CD14-positive monocyte (primary cell): ENCODE measurements around the gene PTPN14. TPM values are rescaled to one million over a fixed set of nuclear protein-coding genes. Genes with fewer than 3 reads are reported as not detected.
"Not testable (repeated sequence)": the region's sequence is repeated elsewhere in the genome, so short reads cannot be mapped to it uniquely, and the experiment has no call there.

Source experiments
- DNase-seq, 3 donors: peaks; one replicate each; pipeline ENCODE4 v3.0.0-alpha.2; 2011 to 2022
- H2AFZ ChIP-seq: 2 replicates; pipeline ENCODE4 v1.6.0; 2012; ENCODE audit warnings: mild to moderate bottlenecking, low read depth, low read length, inconsistent platforms; ENCODE audit not compliant: insufficient read depth, poor library complexity, severe bottlenecking
- H3K27ac ChIP-seq, 2 donors: 1 replicate in 1 of 2; 2 replicates in 1 of 2; pipeline ENCODE4 v1.5.1; 2012 to 2013; ENCODE audit warnings: low read length in 2 of 2, control low read depth in 1 of 2, inconsistent platforms in 1 of 2, low read depth in 1 of 2, mild to moderate bottlenecking in 1 of 2
- H3K27me3 ChIP-seq, 2 donors: one replicate each; pipeline versions ENCODE4 v1.6.0 to v1.6.1; 2011 to 2013; ENCODE audit warnings: low read length in 2 of 2; ENCODE audit not compliant: control insufficient read depth in 2 of 2, insufficient read depth in 2 of 2
- H3K36me3 ChIP-seq, 2 donors: replicated peaks in 1 of 2; 1 replicate in 1 of 2; 2 replicates in 1 of 2; pipeline versions ENCODE4 v1.5.1 to v1.6.1; 2012 to 2013; ENCODE audit warnings: low read length in 2 of 2, control low read depth in 1 of 2, inconsistent platforms in 1 of 2, mild to moderate bottlenecking in 1 of 2; ENCODE audit not compliant: insufficient read depth in 2 of 2, control insufficient read depth in 1 of 2
- H3K4me1 ChIP-seq, 2 donors: 1 replicate in 1 of 2; 2 replicates in 1 of 2; pipeline versions ENCODE4 v1.5.1 to v1.6.1; 2012 to 2013; ENCODE audit warnings: low read length in 2 of 2, control low read depth in 1 of 2, inconsistent platforms in 1 of 2, mild to moderate bottlenecking in 1 of 2, moderate library complexity in 1 of 2; ENCODE audit not compliant: insufficient read depth in 2 of 2, control insufficient read depth in 1 of 2
- H3K4me2 ChIP-seq: replicated peaks from 2 replicates; pipeline ENCODE3; 2012; ENCODE audit warnings: low read length, moderate library complexity, mild to moderate bottlenecking; ENCODE audit not compliant: poor library complexity, severe bottlenecking; ENCODE audit errors: extremely low read depth
- H3K4me3 ChIP-seq, 3 experiments: fragments of 200-600 bp in 1 of 3; sonication (generic) in 1 of 3; replicated peaks in 1 of 3; 1 replicate in 2 of 3; 2 replicates in 1 of 3; pipeline ENCODE4 v1.5.1; 2011 to 2013; ENCODE audit warnings: low read length in 3 of 3, mild to moderate bottlenecking in 3 of 3, control low read depth in 2 of 3, low read depth in 2 of 3, inconsistent platforms in 1 of 3, moderate library complexity in 1 of 3
- H3K79me2 ChIP-seq: 2 replicates; pipeline ENCODE4 v1.6.0; 2012; ENCODE audit warnings: mild to moderate bottlenecking, control low read depth, inconsistent platforms, low read length, moderate library complexity; ENCODE audit not compliant: insufficient read depth
- H3K9ac ChIP-seq: 2 replicates; pipeline ENCODE4 v1.6.0; 2017; ENCODE audit warnings: low read length, mild to moderate bottlenecking; ENCODE audit not compliant: insufficient read depth, poor library complexity, severe bottlenecking
- H3K9me3 ChIP-seq, 2 donors: replicated peaks in 1 of 2; 1 replicate in 1 of 2; 2 replicates in 1 of 2; pipeline versions ENCODE4 v1.5.1 to v1.6.1; 2012 to 2013; ENCODE audit warnings: low read length in 2 of 2, control low read depth in 1 of 2; ENCODE audit not compliant: control insufficient read depth in 1 of 2, insufficient read depth in 1 of 2
- H4K20me1 ChIP-seq: 2 replicates; pipeline ENCODE4 v1.6.0; 2012; ENCODE audit warnings: mild to moderate bottlenecking, low read length, control low read depth, moderate library complexity; ENCODE audit not compliant: insufficient read depth
- H3K27ac Mint-ChIP-seq, 7 donors: one replicate each; pipeline ENCODE4 v1.8.0; 2020; ENCODE audit warnings: mild to moderate bottlenecking in 7 of 7, mixed read lengths in 7 of 7, moderate library complexity in 6 of 7, inconsistent platforms in 2 of 7
- H3K27me3 Mint-ChIP-seq, 3 donors: one replicate each; pipeline ENCODE4 v1.8.0; 2021 to 2022; ENCODE audit warnings: low read depth in 3 of 3, mild to moderate bottlenecking in 3 of 3, mixed read lengths in 3 of 3, moderate library complexity in 3 of 3, inconsistent platforms in 1 of 3
- H3K36me3 Mint-ChIP-seq, 2 donors: one replicate each; pipeline ENCODE4 v1.8.0; 2020; ENCODE audit warnings: mixed read lengths in 2 of 2, inconsistent platforms in 1 of 2, mild to moderate bottlenecking in 1 of 2
- H3K4me1 Mint-ChIP-seq: one replicate; pipeline ENCODE4 v1.8.0; 2020; ENCODE audit warnings: mild to moderate bottlenecking, mixed read lengths
- H3K4me3 Mint-ChIP-seq, 2 donors: one replicate each; pipeline ENCODE4 v1.8.0; 2020; ENCODE audit warnings: mild to moderate bottlenecking in 2 of 2, mixed read lengths in 2 of 2, moderate library complexity in 1 of 2
- H3K9me3 Mint-ChIP-seq, 7 donors: one replicate each; pipeline ENCODE4 v1.8.0; 2020 to 2022; ENCODE audit warnings: mixed read lengths in 7 of 7, mild to moderate bottlenecking in 6 of 7, moderate library complexity in 6 of 7, inconsistent platforms in 2 of 7
- WGBS: methylation state at CpG from one replicate; pipeline ENCODE4 v1.1.5; 2013; ENCODE audit warnings: missing lambda C conversion rate; ENCODE audit not compliant: insufficient coverage; 5-methylcytosine and 5-hydroxymethylcytosine counted together
- intact Hi-C, 2 donors: fragments of 100-400 bp; cut with micrococcal nuclease; formaldehyde crosslinking; loops; one replicate each; pipeline versions ENCODE4 v1.15.0 to v1.15.1; 2023
- polyA plus RNA-seq, 3 donors: library from polyadenylated mRNA; depleted of rRNA in 1 of 3; unstranded in 2 of 3; stranded (reverse) in 1 of 3; fragments of 300-500 nt in 2 of 3; fragments of >200 nt in 1 of 3; fragmentation: Illumina TruSeq in 2 of 3; gene quantifications; 1 replicate in 2 of 3; 2 replicates in 1 of 3; pipeline ENCODE4 v1.2.3, GENCODE V29; 2012 to 2021
- TF ChIP-seq, protein P1 (sequence below): fragments of 200-600 bp; IDR thresholded peaks from one replicate; pipeline ENCODE4 v1.8.0; 2022; ENCODE audit warnings: antibody characterized with exemption, mild to moderate bottlenecking

Gene PTPN14
- polyA plus RNA-seq, 3 donors: 0.01 TPM; not detected in 1

DNA sequence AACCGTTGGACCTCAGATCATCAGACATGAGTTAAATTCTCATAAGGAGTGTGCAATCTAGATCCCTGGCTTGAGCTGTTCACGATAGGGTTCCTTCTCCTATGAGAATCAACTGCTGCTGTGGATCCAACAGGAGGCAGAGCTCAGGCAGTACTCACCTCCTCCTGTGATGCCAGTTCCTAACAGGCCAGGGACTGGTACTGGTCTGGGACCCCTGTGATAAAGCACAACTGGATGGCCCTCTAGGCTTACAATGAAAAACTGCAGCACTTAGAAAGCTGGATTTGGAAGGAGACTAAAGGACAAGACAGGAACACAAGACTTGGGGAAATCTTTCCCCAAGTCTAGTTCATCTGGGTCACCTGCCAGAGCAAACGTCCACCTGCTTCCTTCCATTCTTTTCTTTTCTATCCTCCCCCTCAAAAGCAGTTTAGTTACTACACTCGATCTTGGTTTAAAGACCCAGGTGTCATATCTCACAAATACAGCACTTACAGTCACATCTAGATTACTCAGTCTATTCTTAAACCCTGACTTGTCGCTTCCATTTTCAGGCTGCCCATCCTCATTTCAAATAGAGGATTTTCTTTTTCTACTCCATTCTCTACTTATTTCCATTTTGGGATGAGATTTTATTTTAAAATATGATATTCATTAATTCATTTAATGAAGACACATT, 59.8 kb downstream of the PTPN14 start:
- H3K27me3 Mint-ChIP-seq: peaks cover 0 to 8% (median 6%) of the 10 kb centered on the region in 3 donors
- peaks cover 0 to 2% (median 0%) of the 10 kb centered on the region in 7 donors for H3K9me3 Mint-ChIP-seq
- WGBS: 81% methylated on average over 4 of the region's 5 CpGs

DNA sequence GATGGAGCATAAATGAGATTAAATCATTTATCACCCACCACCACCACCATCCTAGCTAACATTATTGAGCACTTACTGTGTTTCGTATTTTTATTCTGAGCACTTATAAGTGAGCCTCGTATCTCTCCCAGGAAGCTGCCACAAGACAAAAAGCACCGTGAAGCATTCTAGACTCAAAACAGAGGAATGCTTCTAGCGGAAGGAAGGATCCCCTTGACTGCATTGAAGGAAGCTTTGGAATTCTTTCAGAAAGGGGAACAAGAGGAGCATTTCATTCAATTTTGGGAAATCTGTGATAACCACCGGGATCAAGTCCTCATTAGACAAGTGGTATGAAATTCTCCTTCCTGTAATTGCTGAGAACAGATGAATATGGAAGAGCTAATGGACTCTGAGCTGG, 66.3 kb downstream of the PTPN14 start:
- Mint-ChIP-seq H3K27me3 (peaks cover 4 to 6% (median 4%) of the 10 kb centered on the region in 3 donors), H3K4me1 (no peaks in the 10 kb centered on the region), H3K9me3 (peaks cover 0 to 1% (median 0%) of the 10 kb centered on the region in 7 donors), H3K36me3 (no peaks in the 10 kb centered on the region), H3K27ac (no peak overlapping the region), H3K4me3 (no peak overlapping the region)
- no peak for DNase-seq
- Histone ChIP-seq H3K79me2 (no peaks in the 10 kb centered on the region), H3K4me3 (no peak overlapping the region), H2AFZ (no peak overlapping the region), H3K4me1 (no peaks in the 10 kb centered on the region), H3K27me3 (no peaks in the 10 kb centered on the region), H3K9ac (no peak overlapping the region), H4K20me1 (no peaks in the 10 kb centered on the region), H3K27ac (no peak overlapping the region), H3K4me2 (no peak overlapping the region), H3K36me3 (no peaks in the 10 kb centered on the region), H3K9me3 (no peaks in the 10 kb centered on the region)
- intact Hi-C loops: no loop called here
- TF ChIP-seq, protein P1, sequence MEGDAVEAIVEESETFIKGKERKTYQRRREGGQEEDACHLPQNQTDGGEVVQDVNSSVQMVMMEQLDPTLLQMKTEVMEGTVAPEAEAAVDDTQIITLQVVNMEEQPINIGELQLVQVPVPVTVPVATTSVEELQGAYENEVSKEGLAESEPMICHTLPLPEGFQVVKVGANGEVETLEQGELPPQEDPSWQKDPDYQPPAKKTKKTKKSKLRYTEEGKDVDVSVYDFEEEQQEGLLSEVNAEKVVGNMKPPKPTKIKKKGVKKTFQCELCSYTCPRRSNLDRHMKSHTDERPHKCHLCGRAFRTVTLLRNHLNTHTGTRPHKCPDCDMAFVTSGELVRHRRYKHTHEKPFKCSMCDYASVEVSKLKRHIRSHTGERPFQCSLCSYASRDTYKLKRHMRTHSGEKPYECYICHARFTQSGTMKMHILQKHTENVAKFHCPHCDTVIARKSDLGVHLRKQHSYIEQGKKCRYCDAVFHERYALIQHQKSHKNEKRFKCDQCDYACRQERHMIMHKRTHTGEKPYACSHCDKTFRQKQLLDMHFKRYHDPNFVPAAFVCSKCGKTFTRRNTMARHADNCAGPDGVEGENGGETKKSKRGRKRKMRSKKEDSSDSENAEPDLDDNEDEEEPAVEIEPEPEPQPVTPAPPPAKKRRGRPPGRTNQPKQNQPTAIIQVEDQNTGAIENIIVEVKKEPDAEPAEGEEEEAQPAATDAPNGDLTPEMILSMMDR: no peak
- WGBS: 100% methylated on average over 2 of the region's 5 CpGs

More for the DNA sequence above, 59.8 kb downstream of the PTPN14 start:
- Histone ChIP-seq H2AFZ (no peak overlapping the region), H3K4me3 (no peak overlapping the region), H3K36me3 (no peaks in the 10 kb centered on the region), H3K4me1 (no peaks in the 10 kb centered on the region), H3K79me2 (no peaks in the 10 kb centered on the region), H3K27me3 (no peaks in the 10 kb centered on the region), H3K9me3 (no peaks in the 10 kb centered on the region), H3K27ac (no peak overlapping the region), H3K9ac (no peak overlapping the region), H4K20me1 (no peaks in the 10 kb centered on the region), H3K4me2 (no peak overlapping the region)
- H3K27ac Mint-ChIP-seq: no peak overlapping the region
- TF ChIP-seq, protein P1: no peak
- H3K36me3 Mint-ChIP-seq: no peaks in the 10 kb centered on the region
- H3K4me1 Mint-ChIP-seq: no peaks in the 10 kb centered on the region
- intact Hi-C loops: no loop called here
- no peak for DNase-seq
- H3K4me3 Mint-ChIP-seq: no peak overlapping the region

DNA sequence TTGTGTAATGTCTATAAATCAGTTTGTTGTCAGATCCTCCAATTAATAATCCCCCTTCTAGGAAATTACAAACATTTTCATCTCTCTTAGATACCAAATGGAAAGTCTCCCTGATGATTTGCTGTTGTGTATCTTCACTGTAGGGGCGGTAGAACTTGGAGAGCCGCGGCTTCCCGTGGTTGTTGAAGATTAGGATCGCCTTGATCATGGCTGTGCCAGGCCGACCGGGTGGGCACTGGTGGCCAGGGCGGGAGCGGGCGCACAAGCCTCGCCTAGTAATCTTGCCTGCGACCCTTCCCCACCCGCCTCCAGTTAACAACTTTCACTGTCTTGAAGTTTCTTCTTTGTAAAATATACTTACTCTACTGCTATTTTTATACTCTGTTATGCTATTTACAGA, 68.2 kb downstream of the PTPN14 start:
- H3K36me3 ChIP-seq, H3K79me2 ChIP-seq, intact Hi-C loops, H3K4me3 Mint-ChIP-seq, DNase-seq, H3K27ac Mint-ChIP-seq, H3K4me1 ChIP-seq, H3K9me3 Mint-ChIP-seq, H3K27me3 Mint-ChIP-seq, H3K27me3 ChIP-seq, H3K27ac ChIP-seq, H3K9me3 ChIP-seq, H3K4me3 ChIP-seq, H4K20me1 ChIP-seq, H3K9ac ChIP-seq, H3K36me3 Mint-ChIP-seq, H3K4me1 Mint-ChIP-seq, H2AFZ ChIP-seq, H3K4me2 ChIP-seq: not testable (repeated sequence)
- WGBS: 95% methylated on average over 8 of the region's 13 CpGs
